ENCODE results near the gene DLGAP1.

Gene DLGAP1

DNA sequence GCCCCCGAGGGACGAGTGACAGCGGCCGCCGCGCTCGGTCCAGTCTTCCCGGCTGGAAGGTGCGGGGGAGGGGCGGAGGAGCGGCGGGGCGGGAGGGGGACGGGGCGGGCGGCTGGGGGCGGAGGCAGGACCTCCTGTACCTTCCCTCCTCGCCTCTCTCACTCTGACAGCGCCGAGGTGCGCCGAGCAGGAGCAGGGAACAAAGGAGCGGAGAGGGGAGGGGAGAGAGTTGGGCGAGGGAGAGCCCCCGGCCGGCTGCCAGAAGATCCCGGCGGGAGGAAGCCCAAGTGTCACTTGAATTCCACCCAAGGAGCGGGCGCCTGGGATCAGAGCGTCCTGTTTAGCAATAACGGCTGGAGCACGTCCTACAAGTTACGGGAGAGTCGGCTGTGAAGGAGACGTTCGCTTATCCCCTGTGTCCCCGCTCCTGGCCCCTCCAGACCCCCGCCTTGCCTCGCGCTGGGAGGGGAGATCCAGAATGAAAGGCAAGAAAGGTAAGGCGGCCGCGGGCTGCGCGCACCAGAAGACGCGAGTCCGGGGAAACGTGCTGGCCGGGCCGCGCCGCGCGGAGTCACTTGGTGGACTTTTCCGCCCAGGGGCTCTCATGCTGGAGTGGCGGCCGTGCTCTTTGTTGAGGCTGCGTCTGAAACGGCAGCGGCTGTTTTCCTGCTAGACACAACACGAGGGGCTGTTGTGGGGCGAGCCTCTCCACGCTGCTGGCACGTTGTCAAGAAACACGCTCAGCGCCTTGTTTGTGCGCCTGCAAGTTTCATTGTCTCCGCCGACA, 1004.9 kb downstream of the DLGAP1 start, which contains the start of gene TGIF1:
Gene TGIF1 (plus strand): TSS at position 161 of the 787 bp plus-strand sequence. CDS start 318 bp downstream, at position 479.
- Histone ChIP-seq H3K9me3 (replicated peaks in 1 of 2; ENCODE audit: control insufficient read depth in 2 of 2, insufficient read depth in 1 of 2, low read depth in 1 of 2, low read length in 2 of 2) (no peaks in the 10 kb centered on the region), H2BK12ac (ENCODE audit: low read length) (peak within 1 kb of the TSS; percentile 76), H3K9ac (ENCODE audit: low read depth, low read length, poor library complexity) (peak within 1 kb of the TSS; percentile 97), H4K8ac (ENCODE audit: low read depth, low read length) (peak within 1 kb of the TSS; percentile 7), H3K23ac (ENCODE audit: low read depth, low read length, poor library complexity) (peak within 1 kb of the TSS; percentile 100), H2BK15ac (ENCODE audit: low read length) (peak within 1 kb of the TSS; percentile 91), H3K14ac (ENCODE audit: low read length) (peak within 1 kb of the TSS; percentile 96), H2AK5ac (ENCODE audit: low read depth, low read length) (peak within 1 kb of the TSS; percentile 98), H3K18ac (ENCODE audit: low read length) (peak within 1 kb of the TSS; percentile 99), H3K4ac (ENCODE audit: low read length) (peak within 1 kb of the TSS; percentile 91), H3K36me3 (replicated peaks in 1 of 2; ENCODE audit: control insufficient read depth in 2 of 2, insufficient read depth in 2 of 2, low read length in 2 of 2) (peaks cover 0 to under 1% of the 10 kb centered on the region in 2 donors), H3K4me3 (ENCODE audit: low read length in 2 of 2) (peak within 1 kb of the TSS; percentile 69 to 95), H2AFZ (ENCODE audit: low read length) (peak within 1 kb of the TSS; percentile 69), H4K91ac (ENCODE audit: low read depth, low read length, poor library complexity) (peak within 1 kb of the TSS; percentile 87), H3K27me3 (ENCODE audit: control insufficient read depth in 3 of 3, insufficient read depth in 3 of 3, low read depth in 1 of 3, low read length in 3 of 3) (no peaks in the 10 kb centered on the region), H2BK5ac (ENCODE audit: low read length) (peak within 1 kb of the TSS; percentile 100), H2BK120ac (ENCODE audit: low read depth, low read length) (peak within 1 kb of the TSS; percentile 95), H3K4me2 (ENCODE audit: insufficient read depth, low read length, poor library complexity, severe bottlenecking) (peak within 1 kb of the TSS; percentile 91), H3K79me1 (ENCODE audit: low read depth, low read length) (no peaks in the 10 kb centered on the region), H3K4me1 (ENCODE audit: control insufficient read depth in 2 of 2, insufficient read depth in 1 of 2, low read depth in 1 of 2, low read length in 2 of 2) (peaks cover 7 to 12% of the 10 kb centered on the region in 2 donors), H3K27ac (replicated peaks; ENCODE audit: low read length) (peak within 1 kb of the TSS; percentile 92)
- no CpG with 5 or more reads among the region's 71 CpGs for WGBS, 2 donors (ENCODE audit: extremely low coverage in 2 of 2, insufficient read length in 2 of 2, insufficient replicate concordance in 1 of 2)
- peak; percentile 79 for DNase-seq (ENCODE audit: low spot score)

DNA sequence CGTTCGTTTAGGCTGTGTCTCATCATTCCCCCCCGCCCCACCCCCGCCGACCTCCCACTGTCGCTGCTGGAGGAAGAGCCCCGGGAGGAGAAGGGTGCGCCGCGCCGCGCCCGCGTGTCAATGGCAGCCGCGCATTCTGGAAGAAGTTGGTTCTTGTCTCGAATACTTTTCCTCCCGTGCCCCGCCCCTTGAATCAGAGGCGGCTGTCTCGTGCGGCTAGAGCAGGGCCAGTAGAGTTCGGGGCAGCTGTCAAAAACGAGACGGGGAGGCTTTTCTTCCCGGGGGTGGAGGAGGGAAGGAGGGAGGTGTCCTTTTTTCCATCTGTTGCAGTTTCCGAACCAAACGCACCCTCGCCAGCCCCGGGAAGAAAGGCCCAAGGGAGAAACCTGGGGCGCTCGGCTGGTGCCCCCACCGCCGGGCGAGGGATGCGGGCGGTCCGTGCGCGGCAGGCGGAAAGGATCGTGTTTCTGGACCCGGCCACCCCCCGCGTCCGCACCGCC, 1005.5 kb downstream of the DLGAP1 start:
- peak overlapping the region; percentile 69 for H2AFZ ChIP-seq (ENCODE audit: low read length)
- no peaks in the 10 kb centered on the region for H3K36me3 ChIP-seq (replicated peaks in 1 of 2; ENCODE audit: control insufficient read depth in 2 of 2, insufficient read depth in 2 of 2, low read length in 2 of 2)
- H3K4me3 ChIP-seq (ENCODE audit: low read length in 2 of 2) = peak overlapping the region; percentile 69 to 82
- no peak overlapping the region for H4K8ac ChIP-seq (ENCODE audit: low read depth, low read length)
- H3K4ac ChIP-seq (ENCODE audit: low read length) = no peak overlapping the region
- H3K18ac ChIP-seq (ENCODE audit: low read length) = peak overlapping the region; percentile 93
- peak overlapping the region; percentile 73 for H3K9ac ChIP-seq (ENCODE audit: low read depth, low read length, poor library complexity)
- H4K91ac ChIP-seq (ENCODE audit: low read depth, low read length, poor library complexity) = no peak overlapping the region
- H2BK5ac ChIP-seq (ENCODE audit: low read length) = no peak overlapping the region
- no peaks in the 10 kb centered on the region for H3K27me3 ChIP-seq (ENCODE audit: control insufficient read depth in 3 of 3, insufficient read depth in 3 of 3, low read depth in 1 of 3, low read length in 3 of 3)
- H2AK5ac ChIP-seq (ENCODE audit: low read depth, low read length) = no peak overlapping the region
- H2BK120ac ChIP-seq (ENCODE audit: low read depth, low read length) = no peak overlapping the region
- H2BK12ac ChIP-seq (ENCODE audit: low read length) = no peak overlapping the region
- H3K23ac ChIP-seq (ENCODE audit: low read depth, low read length, poor library complexity) = peak overlapping the region; percentile 100
- DNase-seq (ENCODE audit: low spot score) = no peak
- no peak overlapping the region for H2BK15ac ChIP-seq (ENCODE audit: low read length)
- H3K79me1 ChIP-seq (ENCODE audit: low read depth, low read length) = no peaks in the 10 kb centered on the region
- H3K14ac ChIP-seq (ENCODE audit: low read length) = no peak overlapping the region
- no peaks in the 10 kb centered on the region for H3K9me3 ChIP-seq (replicated peaks in 1 of 2; ENCODE audit: control insufficient read depth in 2 of 2, insufficient read depth in 1 of 2, low read depth in 1 of 2, low read length in 2 of 2)
- no CpG with 5 or more reads among the region's 47 CpGs for WGBS, 2 donors (ENCODE audit: extremely low coverage in 2 of 2, insufficient read length in 2 of 2, insufficient replicate concordance in 1 of 2)
- peak overlapping the region; percentile 91 for H3K4me2 ChIP-seq (ENCODE audit: insufficient read depth, low read length, poor library complexity, severe bottlenecking)
- peak overlapping the region; percentile 92 for H3K27ac ChIP-seq (replicated peaks; ENCODE audit: low read length)
- H3K4me1 ChIP-seq (ENCODE audit: control insufficient read depth in 2 of 2, insufficient read depth in 1 of 2, low read depth in 1 of 2, low read length in 2 of 2) = peaks cover 8 to 9% of the 10 kb centered on the region in 2 donors

DNA sequence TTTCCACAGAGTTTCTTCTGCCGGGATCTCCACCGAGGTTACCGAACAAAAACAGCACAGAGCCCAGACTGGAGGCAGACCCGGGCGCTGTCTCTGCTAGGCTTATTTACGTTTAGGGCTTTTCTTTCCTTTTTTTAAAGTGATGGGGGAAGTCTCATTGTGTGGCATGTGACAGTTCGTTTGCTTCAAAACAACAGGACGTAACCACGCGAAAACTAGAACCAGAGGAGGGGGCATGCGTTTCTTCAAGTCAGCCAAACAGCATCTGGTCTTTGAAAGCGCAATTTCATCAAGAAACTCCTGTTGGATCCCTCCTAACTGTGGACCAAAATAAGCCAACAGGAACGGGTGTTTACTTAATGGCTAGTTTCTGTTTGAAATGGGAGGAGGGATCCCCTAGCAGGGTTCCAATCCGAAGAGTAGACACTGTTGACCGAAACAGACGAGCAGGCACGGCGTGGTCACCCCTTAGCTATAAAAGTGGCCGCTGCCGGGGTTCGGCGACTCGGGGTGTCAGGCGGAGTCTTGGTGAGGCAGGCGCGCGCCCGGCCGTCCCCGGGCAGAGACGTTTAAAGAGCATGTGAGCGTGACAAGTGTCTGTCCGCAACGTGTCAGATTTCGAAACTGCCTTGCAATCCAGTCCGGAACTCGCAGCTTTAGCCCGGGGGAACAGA, 1006.1 kb downstream of the DLGAP1 start:
- Histone ChIP-seq H3K27ac (replicated peaks; ENCODE audit: low read length) (peak overlapping the region; percentile 92), H4K8ac (ENCODE audit: low read depth, low read length) (no peak overlapping the region), H3K18ac (ENCODE audit: low read length) (peak overlapping the region; percentile 93), H2BK120ac (ENCODE audit: low read depth, low read length) (no peak overlapping the region), H3K36me3 (replicated peaks in 1 of 2; ENCODE audit: control insufficient read depth in 2 of 2, insufficient read depth in 2 of 2, low read length in 2 of 2) (no peaks in the 10 kb centered on the region), H3K4me2 (ENCODE audit: insufficient read depth, low read length, poor library complexity, severe bottlenecking) (peak overlapping the region; percentile 91), H3K9me3 (replicated peaks in 1 of 2; ENCODE audit: control insufficient read depth in 2 of 2, insufficient read depth in 1 of 2, low read depth in 1 of 2, low read length in 2 of 2) (no peaks in the 10 kb centered on the region), H2BK12ac (ENCODE audit: low read length) (no peak overlapping the region), H2BK15ac (ENCODE audit: low read length) (no peak overlapping the region), H2BK5ac (ENCODE audit: low read length) (no peak overlapping the region), H3K27me3 (ENCODE audit: control insufficient read depth in 3 of 3, insufficient read depth in 3 of 3, low read depth in 1 of 3, low read length in 3 of 3) (no peaks in the 10 kb centered on the region), H3K4me1 (ENCODE audit: control insufficient read depth in 2 of 2, insufficient read depth in 1 of 2, low read depth in 1 of 2, low read length in 2 of 2) (peaks cover 8 to 9% of the 10 kb centered on the region in 2 donors), H3K4me3 (ENCODE audit: low read length in 2 of 2) (peak overlapping the region; percentile 69 to 82), H3K14ac (ENCODE audit: low read length) (no peak overlapping the region), H4K91ac (ENCODE audit: low read depth, low read length, poor library complexity) (no peak overlapping the region), H3K9ac (ENCODE audit: low read depth, low read length, poor library complexity) (peak overlapping the region; percentile 78), H3K23ac (ENCODE audit: low read depth, low read length, poor library complexity) (peak overlapping the region; percentile 100), H2AK5ac (ENCODE audit: low read depth, low read length) (no peak overlapping the region), H2AFZ (ENCODE audit: low read length) (peak overlapping the region; percentile 2), H3K79me1 (ENCODE audit: low read depth, low read length) (no peaks in the 10 kb centered on the region), H3K4ac (ENCODE audit: low read length) (no peak overlapping the region)
- no CpG with 5 or more reads among the region's 38 CpGs for WGBS, 2 donors (ENCODE audit: extremely low coverage in 2 of 2, insufficient read length in 2 of 2, insufficient replicate concordance in 1 of 2)
- peak; percentile 57 for DNase-seq (ENCODE audit: low spot score)

Data from neuronal stem cell (in vitro differentiated cells).